OCI-LY3 (cell line): Measurements from ENCODE around the gene HMX2.

Experiments
- EZH2phosphoT487 ChIP-seq: fragments of 200-600 bp; shearing (Covaris generic); IDR thresholded peaks from 2 replicates; pipeline ENCODE4 v1.6.1; 2018; ENCODE audit warnings: antibody characterized with exemption, mixed run types, low read depth
- TF ChIP-seq, protein P1 (sequence below): fragments of 200-600, 300-600 bp; sonication (generic); IDR thresholded peaks from 2 replicates; pipeline ENCODE4 v1.5.1; 2014; ENCODE audit warnings: antibody characterized with exemption, low read length, low read depth

DNA sequence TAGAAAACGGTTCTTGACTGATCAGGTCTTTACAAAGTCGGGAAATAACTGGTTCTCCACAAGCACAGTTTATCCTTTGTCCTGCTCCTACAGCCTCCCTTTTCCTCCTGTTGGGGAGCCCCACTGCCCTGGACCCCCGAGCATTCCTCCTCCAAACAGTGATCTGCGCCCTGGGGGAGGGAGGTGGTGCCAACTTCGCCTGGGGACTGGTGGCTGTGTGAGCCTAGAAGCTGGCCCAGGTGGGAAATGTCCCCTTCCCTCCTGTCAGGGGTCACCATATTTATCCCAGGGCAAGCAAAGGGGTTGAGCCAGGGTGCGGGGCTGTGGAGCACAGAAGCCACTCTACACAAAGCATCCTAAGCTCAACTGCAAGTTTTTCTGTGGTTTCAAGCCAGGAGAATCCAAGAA is 6.9 kb upstream of the HMX2 start:
- TF ChIP-seq EZH2phosphoT487, result no peak
- TF ChIP-seq, protein P1, sequence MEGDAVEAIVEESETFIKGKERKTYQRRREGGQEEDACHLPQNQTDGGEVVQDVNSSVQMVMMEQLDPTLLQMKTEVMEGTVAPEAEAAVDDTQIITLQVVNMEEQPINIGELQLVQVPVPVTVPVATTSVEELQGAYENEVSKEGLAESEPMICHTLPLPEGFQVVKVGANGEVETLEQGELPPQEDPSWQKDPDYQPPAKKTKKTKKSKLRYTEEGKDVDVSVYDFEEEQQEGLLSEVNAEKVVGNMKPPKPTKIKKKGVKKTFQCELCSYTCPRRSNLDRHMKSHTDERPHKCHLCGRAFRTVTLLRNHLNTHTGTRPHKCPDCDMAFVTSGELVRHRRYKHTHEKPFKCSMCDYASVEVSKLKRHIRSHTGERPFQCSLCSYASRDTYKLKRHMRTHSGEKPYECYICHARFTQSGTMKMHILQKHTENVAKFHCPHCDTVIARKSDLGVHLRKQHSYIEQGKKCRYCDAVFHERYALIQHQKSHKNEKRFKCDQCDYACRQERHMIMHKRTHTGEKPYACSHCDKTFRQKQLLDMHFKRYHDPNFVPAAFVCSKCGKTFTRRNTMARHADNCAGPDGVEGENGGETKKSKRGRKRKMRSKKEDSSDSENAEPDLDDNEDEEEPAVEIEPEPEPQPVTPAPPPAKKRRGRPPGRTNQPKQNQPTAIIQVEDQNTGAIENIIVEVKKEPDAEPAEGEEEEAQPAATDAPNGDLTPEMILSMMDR, result no peak
